Omental fat pad (tissue), 4 donors: ENCODE measurements around the gene PHF21B. TPM values are rescaled to one million over a fixed set of nuclear protein-coding genes. Genes with fewer than 3 reads are reported as not detected.

ENCODE experiments used
- ATAC-seq: fragments of 150-250 bp; one replicate; pipeline ENCODE4 v1.9.1; 2016; ENCODE audit warnings: mild to moderate bottlenecking, moderate library complexity; ENCODE audit not compliant: low FRiP score
- DNase-seq: peaks from one replicate; pipeline ENCODE4 v3.0.0-alpha.2; 2019; ENCODE audit warnings: low spot score
- CTCF ChIP-seq, 3 donors: fragments of 450-650 bp; IDR thresholded peaks; one replicate each; pipeline ENCODE4 v1.5.1; 2016 to 2017; ENCODE audit warnings: antibody characterized with exemption in 3 of 3, mild to moderate bottlenecking in 3 of 3, moderate library complexity in 2 of 3
- total RNA-seq, 4 donors: library from RNA; depleted of rRNA; stranded (reverse); fragments of >200 nt; gene quantifications; one replicate each; pipeline ENCODE4 v1.1.0, GENCODE V29; 2016

Gene PHF21B
- total RNA-seq, 4 donors from 2014 or later = 0.44 TPM; not detected in 3

- ATAC-seq (no peak), DNase-seq (no peak)
- no peak for TF ChIP-seq CTCF (IDR thresholded peaks at IDR 0.05)
Measured at GRCh38 chr22:44994399-44995104, 15.3 kb downstream of the PHF21B start.

- no peak for DNase-seq
- ATAC-seq = no peak
- no peak for TF ChIP-seq CTCF (IDR thresholded peaks at IDR 0.05)
Measured at GRCh38 chr22:44992166-44992565, 17.6 kb downstream of the PHF21B start.

GRCh38 chr22:44991218-44991617 lies 18.6 kb downstream of the PHF21B start:
- no peak for TF ChIP-seq CTCF (IDR thresholded peaks at IDR 0.05)
- ATAC-seq = no peak
- no peak for DNase-seq

- ATAC-seq (no peak), DNase-seq (no peak)
- TF ChIP-seq CTCF (IDR thresholded peaks at IDR 0.05) = no peak
Measured at GRCh38 chr22:44990810-44991209, 19.0 kb downstream of the PHF21B start.

GRCh38 chr22:44990328-44990727 lies 19.5 kb downstream of the PHF21B start:
- TF ChIP-seq CTCF (IDR thresholded peaks at IDR 0.05) = no peak
- DNase-seq (no peak), ATAC-seq (no peak)

- DNase-seq (no peak), ATAC-seq (no peak)
Measured at GRCh38 chr22:44988671-44989070, 21.1 kb downstream of the PHF21B start.

More at GRCh38 chr22:44988671-44989070, 21.1 kb downstream of the PHF21B start:
- TF ChIP-seq CTCF (IDR thresholded peaks at IDR 0.05) = no peak
